Loucy (cell line): ENCODE measurements around the gene OBI1.

Experiments used
- H2AFZ ChIP-seq: fragments of 200-600 bp; sonication (generic); 2 replicates; pipeline ENCODE4 v1.6.0; 2016; ENCODE audit warnings: antibody characterized with exemption, mild to moderate bottlenecking, low read length, moderate library complexity
- H3F3A ChIP-seq: fragments of 200-600 bp; 2 replicates; pipeline ENCODE4 v1.6.0; 2016; ENCODE audit warnings: antibody characterized with exemption, low read depth, mild to moderate bottlenecking
- H3K27me3 ChIP-seq: fragments of 200-600 bp; sonication (generic); 2 replicates; pipeline ENCODE4 v1.6.1; 2014; ENCODE audit warnings: low read length, mild to moderate bottlenecking; ENCODE audit not compliant: insufficient read depth, poor library complexity, severe bottlenecking
- H3K36me3 ChIP-seq: fragments of 200-600 bp; sonication (generic); 2 replicates; pipeline ENCODE4 v1.6.1; 2016; ENCODE audit warnings: low read length; ENCODE audit not compliant: insufficient read depth
- H3K4me1 ChIP-seq: fragments of 200-600 bp; sonication (generic); 2 replicates; pipeline ENCODE4 v1.5.1; 2014; ENCODE audit warnings: low read length, mild to moderate bottlenecking; ENCODE audit not compliant: insufficient read depth, poor library complexity, severe bottlenecking
- H3K4me2 ChIP-seq: fragments of 200-600 bp; sonication (generic); 2 replicates; pipeline ENCODE4 v1.6.0; 2014; ENCODE audit warnings: antibody characterized with exemption, low read length, low read depth, mild to moderate bottlenecking; ENCODE audit not compliant: poor library complexity, severe bottlenecking
- H3K4me3 ChIP-seq: fragments of 200-600 bp; sonication (generic); 2 replicates; pipeline ENCODE4 v1.5.1; 2014; ENCODE audit warnings: low read length, mild to moderate bottlenecking, mixed read lengths; ENCODE audit not compliant: poor library complexity, severe bottlenecking
- H3K79me2 ChIP-seq: fragments of 200-600 bp; sonication (generic); 2 replicates; pipeline ENCODE4 v1.6.1; 2014; ENCODE audit warnings: low read length; ENCODE audit not compliant: insufficient read depth
- H3K9ac ChIP-seq: fragments of 200-600 bp; sonication (generic); 2 replicates; pipeline ENCODE4 v1.6.0; 2014; ENCODE audit warnings: mild to moderate bottlenecking, low read depth, low read length, moderate library complexity; ENCODE audit not compliant: poor library complexity, severe bottlenecking
- H3K9me2 ChIP-seq: fragments of 200-600 bp; sonication (generic); replicated peaks from 2 replicates; pipeline ENCODE4 v1.6.1; 2016; ENCODE audit warnings: low read depth, low read length, mixed read lengths
- H3K9me3 ChIP-seq: fragments of 200-600 bp; sonication (generic); 2 replicates; pipeline ENCODE4 v1.6.1; 2014; ENCODE audit warnings: mild to moderate bottlenecking, antibody characterized with exemption, low read length, low read depth; ENCODE audit not compliant: insufficient read depth
- H4K20me1 ChIP-seq: fragments of 200-600 bp; sonication (generic); 2 replicates; pipeline ENCODE4 v1.6.0; 2014; ENCODE audit warnings: antibody characterized with exemption, low read length, mild to moderate bottlenecking; ENCODE audit not compliant: insufficient read depth, poor library complexity, severe bottlenecking
- EZH2phosphoT487 ChIP-seq: fragments of 200-600 bp; IDR thresholded peaks from 2 replicates; pipeline ENCODE4 v1.6.1; 2018; ENCODE audit warnings: antibody characterized with exemption, mild to moderate bottlenecking, moderate library complexity, borderline replicate concordance
- TF ChIP-seq, protein P1 (sequence below): fragments of 200-600 bp; sonication (generic); conservative IDR thresholded peaks from 2 replicates; pipeline ENCODE4 v1.5.1; 2014; ENCODE audit warnings: mild to moderate bottlenecking, antibody characterized with exemption, low read length

The OBI1 gene

DNA sequence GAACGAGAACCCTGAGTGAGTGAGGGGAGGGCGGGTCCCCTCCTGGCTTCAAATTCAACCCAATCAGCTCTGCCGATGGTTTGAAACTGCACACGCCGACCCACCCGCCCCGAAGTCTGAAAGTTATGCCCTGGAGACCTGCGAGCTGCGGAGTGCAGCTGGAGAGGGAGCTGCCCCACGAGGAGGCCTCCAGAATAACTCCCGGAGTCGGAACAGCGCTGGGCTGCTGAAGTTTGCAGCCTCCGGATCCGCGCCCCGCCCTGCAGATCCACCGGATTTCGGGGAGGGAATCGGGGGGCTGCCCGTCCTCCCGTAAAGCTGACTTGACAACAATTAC is 62.6 kb downstream of the OBI1 start:
- Histone ChIP-seq H3K9me3 (no peaks in the 10 kb centered on the region), H2AFZ (no peak overlapping the region), H3K27me3 (peaks cover 5% of the 10 kb centered on the region), H3K9me2 (no peaks in the 10 kb centered on the region), H3F3A (no peaks in the 10 kb centered on the region), H3K4me2 (no peak overlapping the region), H3K79me2 (no peaks in the 10 kb centered on the region), H3K36me3 (no peaks in the 10 kb centered on the region), H3K9ac (no peak overlapping the region), H4K20me1 (no peaks in the 10 kb centered on the region), H3K4me3 (no peak overlapping the region), H3K4me1 (peaks cover 2% of the 10 kb centered on the region)
- TF ChIP-seq, protein P1, sequence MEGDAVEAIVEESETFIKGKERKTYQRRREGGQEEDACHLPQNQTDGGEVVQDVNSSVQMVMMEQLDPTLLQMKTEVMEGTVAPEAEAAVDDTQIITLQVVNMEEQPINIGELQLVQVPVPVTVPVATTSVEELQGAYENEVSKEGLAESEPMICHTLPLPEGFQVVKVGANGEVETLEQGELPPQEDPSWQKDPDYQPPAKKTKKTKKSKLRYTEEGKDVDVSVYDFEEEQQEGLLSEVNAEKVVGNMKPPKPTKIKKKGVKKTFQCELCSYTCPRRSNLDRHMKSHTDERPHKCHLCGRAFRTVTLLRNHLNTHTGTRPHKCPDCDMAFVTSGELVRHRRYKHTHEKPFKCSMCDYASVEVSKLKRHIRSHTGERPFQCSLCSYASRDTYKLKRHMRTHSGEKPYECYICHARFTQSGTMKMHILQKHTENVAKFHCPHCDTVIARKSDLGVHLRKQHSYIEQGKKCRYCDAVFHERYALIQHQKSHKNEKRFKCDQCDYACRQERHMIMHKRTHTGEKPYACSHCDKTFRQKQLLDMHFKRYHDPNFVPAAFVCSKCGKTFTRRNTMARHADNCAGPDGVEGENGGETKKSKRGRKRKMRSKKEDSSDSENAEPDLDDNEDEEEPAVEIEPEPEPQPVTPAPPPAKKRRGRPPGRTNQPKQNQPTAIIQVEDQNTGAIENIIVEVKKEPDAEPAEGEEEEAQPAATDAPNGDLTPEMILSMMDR = no peak
- no peak for TF ChIP-seq EZH2phosphoT487

GRCh38 chr13:78595495-78596398 is 63.2 kb downstream of the OBI1 start:
- no peak overlapping the region for H2AFZ ChIP-seq
- H3K4me3 ChIP-seq = no peak overlapping the region
- H3K36me3 ChIP-seq = no peaks in the 10 kb centered on the region
- H3K9me2 ChIP-seq = no peaks in the 10 kb centered on the region
- no peaks in the 10 kb centered on the region for H3K79me2 ChIP-seq
- no peaks in the 10 kb centered on the region for H4K20me1 ChIP-seq
- TF ChIP-seq, protein P1 = no peak
- TF ChIP-seq EZH2phosphoT487 = no peak
- peaks cover 2% of the 10 kb centered on the region for H3K4me1 ChIP-seq
- no peaks in the 10 kb centered on the region for H3K9me3 ChIP-seq
- H3F3A ChIP-seq = no peaks in the 10 kb centered on the region
- no peak overlapping the region for H3K9ac ChIP-seq
- H3K4me2 ChIP-seq = no peak overlapping the region
- H3K27me3 ChIP-seq = peaks cover 5% of the 10 kb centered on the region

- no peaks in the 10 kb centered on the region for H3K9me3 ChIP-seq
- TF ChIP-seq, protein P1 = no peak
- no peak for TF ChIP-seq EZH2phosphoT487
- no peak overlapping the region for H2AFZ ChIP-seq
- peaks cover 2% of the 10 kb centered on the region for H3K4me1 ChIP-seq
- no peaks in the 10 kb centered on the region for H4K20me1 ChIP-seq
- H3K9me2 ChIP-seq = no peaks in the 10 kb centered on the region
- H3K79me2 ChIP-seq = no peaks in the 10 kb centered on the region
- no peak overlapping the region for H3K9ac ChIP-seq
- H3K4me2 ChIP-seq = no peak overlapping the region
- H3K27me3 ChIP-seq = peaks cover 5% of the 10 kb centered on the region
- H3K4me3 ChIP-seq = no peak overlapping the region
- H3K36me3 ChIP-seq = no peaks in the 10 kb centered on the region
- H3F3A ChIP-seq = no peaks in the 10 kb centered on the region
Measured at GRCh38 chr13:78594456-78594975, 64.4 kb downstream of the OBI1 start.
